Kidney capillary endothelial cell (primary cell): Measurements from ENCODE around the gene BAMBI.
A peak's percentile ranks its signal among the peaks of the same experiment; 100 is the strongest.

Experiments
- DNase-seq: peaks from one replicate; pipeline ENCODE4 v3.0.0-alpha.2; 2018; ENCODE audit warnings: low spot score

BAMBI gene

GRCh38 chr10:28705472-28705871 lies 28.2 kb downstream of the BAMBI start:
- no peak for DNase-seq

DNA sequence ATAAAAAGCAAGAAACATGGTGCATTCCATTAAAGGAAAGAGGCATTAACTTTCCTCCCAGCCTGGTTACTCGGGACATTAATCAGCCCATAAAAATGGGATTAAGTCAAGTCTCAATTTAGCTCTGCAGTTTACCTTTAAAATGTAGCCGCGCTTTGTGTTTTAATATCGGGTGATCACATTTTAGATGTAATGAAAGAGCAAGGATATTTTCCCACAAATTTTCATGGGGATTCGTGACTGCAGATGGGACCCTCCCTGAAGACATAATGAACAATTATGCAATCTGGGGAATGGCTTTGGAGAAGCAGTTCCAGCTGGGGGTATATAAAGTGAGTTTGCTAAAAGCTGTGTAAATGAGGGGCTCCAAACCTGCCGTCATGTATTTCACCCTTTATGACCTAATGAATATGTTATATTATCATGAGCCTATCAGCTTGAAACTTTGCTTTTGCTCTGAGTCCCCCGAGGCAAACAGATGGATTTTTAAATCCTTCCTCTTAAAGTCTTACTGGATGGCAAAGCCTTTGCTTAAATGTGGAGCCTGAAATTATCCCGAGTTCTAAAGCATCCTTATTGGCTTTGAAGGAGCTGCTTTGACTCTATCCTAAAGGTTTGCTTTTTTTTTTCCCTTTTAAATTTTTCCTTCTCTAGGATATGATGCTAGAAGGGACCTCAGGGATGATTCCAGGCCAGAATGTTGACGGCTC lies 31.8 kb downstream of the BAMBI start:
- DNase-seq: no peak

DNA sequence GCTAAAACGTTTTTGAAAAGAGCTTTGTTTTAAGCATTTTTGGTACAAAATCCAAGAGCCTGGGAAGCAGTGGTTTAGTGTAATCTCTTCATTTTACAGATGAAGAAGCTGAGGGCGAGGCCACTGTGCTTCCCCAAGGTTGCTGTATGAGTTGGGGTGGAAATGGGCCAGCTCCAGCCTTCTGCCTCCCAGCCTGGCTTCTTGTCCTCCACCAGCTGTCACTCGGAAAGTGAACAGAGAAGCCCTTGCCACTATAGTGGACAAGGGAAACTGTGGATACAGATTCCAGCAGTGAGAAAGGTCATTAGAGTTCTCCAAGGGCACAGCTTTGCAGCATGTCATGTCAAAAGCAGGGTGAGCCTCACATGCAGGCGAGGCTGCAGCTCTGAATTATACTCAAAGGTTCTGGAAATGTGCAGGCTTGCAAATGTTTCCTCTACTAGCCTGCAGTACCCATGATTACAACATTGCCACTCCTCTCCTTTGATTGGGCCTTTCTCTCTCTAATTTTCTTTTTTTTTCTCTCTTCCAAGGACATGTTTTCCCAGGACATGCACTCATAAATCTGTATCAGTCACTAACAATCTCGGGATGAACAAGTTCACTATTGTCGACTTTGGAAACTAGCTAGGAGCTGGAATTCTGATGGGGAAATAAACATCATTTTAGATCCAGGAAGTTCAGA lies 33.0 kb downstream of the BAMBI start:
- DNase-seq: no peak

DNA sequence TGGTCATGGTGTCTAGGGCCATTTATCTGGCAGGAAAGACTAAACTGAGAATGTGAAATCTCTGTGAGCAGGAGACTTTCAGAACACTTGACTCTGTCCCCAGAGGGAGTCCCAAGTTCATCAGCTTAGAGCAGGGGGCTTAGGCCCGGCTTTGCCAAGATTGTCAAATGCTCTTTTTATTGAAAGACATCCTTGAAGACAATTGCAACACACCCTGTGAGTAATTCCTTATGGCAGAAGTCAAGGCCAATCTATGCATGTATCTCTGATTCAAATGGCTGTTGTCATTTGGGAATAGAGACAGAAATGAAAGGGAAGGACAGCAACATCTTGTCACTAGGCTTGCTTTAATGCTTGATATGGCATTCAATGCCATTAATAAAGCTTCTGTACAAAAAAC lies 33.7 kb downstream of the BAMBI start:
- DNase-seq: no peak

DNA sequence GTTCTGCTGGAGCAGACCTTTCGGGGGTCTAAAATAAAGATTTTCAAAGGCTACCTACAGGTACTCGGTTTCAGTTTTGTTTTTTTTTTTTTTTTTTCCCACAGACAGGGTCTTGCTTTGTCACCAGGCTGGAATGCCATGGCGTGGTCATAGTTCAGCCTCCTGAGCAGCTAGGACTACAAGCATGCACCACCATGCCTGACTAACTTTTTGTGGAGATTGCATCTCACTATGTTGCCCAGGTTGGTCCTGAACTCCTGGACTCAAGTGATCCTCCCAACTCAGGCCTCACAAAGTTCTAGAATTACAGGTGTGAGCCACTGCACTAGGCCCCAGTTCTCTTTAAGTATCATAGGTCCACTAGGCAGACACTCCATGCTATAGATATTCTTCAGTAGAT lies 34.5 kb downstream of the BAMBI start:
- no peak for DNase-seq

- DNase-seq: no peak
Measured at GRCh38 chr10:28713626-28714352, 36.5 kb downstream of the BAMBI start.

- DNase-seq: no peak
Measured at GRCh38 chr10:28714401-28715053, 37.2 kb downstream of the BAMBI start.

DNA sequence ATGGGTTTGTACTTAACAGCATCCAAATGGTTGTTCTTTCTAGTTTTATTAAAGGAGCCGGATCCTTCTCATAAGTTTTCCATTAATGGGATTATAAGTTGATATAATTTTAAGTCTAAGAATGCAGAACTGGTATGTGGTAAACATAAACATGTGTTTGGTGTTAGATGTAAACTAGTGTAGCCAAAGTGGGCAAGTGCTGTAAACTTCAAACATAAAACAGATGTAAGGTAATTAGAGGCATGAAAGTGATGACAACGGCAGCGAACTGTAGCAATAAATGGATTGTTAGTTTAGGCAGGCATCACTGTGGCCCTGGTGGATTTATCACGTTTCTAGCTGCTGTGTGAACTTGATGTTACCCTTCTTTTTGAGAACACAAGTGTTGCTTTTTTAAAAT lies 37.9 kb downstream of the BAMBI start:
- DNase-seq: no peak

DNA sequence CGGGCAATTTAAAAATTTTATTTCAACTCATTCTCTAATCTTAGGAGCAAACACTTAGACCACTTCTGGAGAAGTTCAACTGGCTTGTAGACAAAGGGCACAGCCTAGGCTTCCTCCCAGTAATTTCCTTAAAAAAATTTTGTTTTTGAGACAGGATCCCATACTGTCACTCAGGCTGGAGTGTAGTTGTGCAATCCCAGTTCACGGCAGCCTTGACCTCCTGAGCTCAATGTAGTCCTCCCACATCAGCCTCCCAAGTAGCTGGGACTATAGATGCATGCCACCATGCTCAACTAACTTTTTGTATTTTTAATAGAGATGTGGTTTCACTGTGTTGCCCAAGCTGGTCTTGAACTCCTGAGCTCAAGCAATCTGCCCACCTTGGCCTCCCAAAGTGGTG lies 38.4 kb downstream of the BAMBI start:
- DNase-seq: no peak

DNA sequence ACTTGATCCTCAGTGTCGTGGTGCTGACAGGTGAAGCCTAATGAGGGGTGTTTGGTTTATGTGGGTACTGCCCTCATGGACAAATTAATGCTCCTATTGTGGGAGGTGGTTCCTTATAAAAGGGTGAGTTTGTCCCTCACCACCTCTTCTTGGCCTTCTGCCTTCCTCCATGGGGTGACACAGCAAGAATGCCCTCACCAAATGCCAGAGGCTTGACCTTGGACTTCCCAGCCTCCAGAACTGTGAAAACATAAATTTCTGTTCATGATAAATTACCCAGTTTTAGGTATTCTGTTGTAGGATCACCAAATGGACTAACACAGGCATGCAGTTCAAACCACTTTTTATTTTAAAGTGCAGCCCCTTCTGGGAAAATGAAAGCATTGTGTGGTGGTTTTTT lies 39.4 kb downstream of the BAMBI start:
- no peak for DNase-seq

GRCh38 chr10:28717656-28718201 lies 40.4 kb downstream of the BAMBI start:
- DNase-seq: no peak

GRCh38 chr10:28719789-28720436 lies 42.6 kb downstream of the BAMBI start:
- peak; percentile 38 for DNase-seq

GRCh38 chr10:28721318-28721951 lies 44.1 kb downstream of the BAMBI start:
- DNase-seq: no peak

DNA sequence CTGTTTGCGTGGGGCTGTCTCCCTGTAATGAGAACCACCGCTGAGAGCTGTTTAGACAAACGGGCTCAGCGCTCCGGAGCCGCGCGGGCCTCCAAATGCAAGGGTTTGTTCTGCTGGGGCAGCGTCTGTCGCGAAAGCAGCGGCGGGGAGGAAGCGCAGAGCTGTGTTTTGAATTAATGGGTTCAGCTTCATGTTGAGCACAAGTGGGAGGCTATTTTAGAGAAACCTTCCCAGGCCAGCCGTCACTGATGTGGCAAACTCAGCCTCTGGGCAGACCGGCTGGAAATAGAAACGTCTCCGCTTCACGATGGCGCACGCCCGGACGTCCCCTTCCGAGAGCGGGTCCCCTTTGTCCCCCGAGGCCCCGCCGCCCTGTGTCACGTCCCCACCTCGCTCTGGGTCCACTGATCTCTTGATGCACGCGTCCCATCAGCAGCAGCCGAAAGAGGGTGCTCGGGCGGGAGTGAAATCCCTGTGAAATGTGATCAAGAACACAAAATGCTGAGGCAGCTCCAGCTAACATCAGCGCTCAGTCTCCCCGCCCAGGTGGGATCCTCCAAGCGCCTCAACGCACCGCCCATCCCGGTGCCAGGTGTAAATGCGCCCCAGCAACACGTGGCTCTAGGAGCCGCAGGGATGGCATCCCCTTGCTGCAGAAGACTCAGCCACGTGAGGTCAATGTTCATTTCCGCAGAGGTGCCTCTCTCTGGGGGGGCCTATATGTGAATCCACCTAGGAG lies 44.9 kb downstream of the BAMBI start:
- DNase-seq: peak; percentile 15

GRCh38 chr10:28728366-28728765 lies 51.0 kb downstream of the BAMBI start:
- DNase-seq: no peak

DNA sequence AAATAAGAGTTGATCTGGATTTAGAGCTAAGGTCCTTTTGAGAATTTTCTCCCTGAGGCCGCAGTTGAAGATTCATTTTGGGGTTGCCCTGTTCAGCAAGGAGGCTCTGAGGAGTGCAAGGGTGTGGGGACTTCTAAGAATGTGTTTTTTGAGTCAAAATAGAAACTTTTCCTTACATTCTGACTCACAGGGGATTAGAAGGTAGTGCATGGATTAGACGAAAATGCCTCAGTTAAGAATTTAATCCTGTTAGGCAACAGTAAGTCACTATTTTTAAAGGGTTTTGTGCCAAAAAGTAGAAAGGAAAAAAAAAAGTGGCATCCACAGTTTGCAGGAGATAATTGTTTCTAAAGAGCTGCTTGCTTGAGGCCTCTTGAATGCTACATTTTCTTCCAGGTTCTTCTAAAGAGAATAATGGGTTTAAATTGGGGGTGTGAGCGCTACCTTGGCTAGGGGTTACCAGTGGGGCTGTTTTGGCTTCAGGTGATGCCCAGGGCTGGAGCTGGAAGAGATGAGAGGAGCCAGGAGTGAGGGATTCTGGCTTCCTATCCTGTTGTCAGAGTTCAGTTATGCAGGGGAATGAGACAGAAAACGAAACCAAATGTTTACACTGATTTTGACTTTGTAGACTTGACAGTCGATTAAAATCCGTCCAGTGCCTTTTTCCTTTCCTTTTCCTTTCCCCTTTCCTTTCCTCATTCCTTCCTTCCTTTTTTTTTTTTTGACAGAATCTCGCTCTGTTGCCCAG lies 52.9 kb downstream of the BAMBI start:
- no peak for DNase-seq

DNA sequence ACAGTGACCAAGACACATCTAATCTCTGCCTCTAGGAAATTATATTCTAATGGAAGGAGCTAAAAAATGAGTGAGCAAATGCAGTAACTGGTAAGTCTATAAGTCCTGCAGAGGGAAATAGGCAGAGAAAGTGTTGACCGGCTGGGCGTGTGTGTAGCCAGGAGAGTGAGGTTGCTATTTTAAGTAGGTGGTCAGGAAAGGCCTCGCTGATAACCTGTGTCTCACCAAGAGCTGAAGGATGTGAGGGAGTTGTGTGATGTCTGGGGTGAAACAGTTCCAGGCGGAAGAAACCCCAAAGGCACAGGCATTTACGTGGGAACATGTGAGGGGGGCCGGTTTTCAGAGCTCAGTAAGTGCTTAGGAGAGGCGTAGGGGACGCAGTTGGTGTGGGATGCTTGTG lies 54.8 kb downstream of the BAMBI start:
- DNase-seq: no peak
